Activated T-cell treated with anti-CD3 and anti-CD28 coated beads, Interleukin-2, amount 50 U/mL, for 72 hours (primary cell): Measurements from ENCODE around the gene ACP4. TPM values are rescaled to one million over a fixed set of nuclear protein-coding genes. Genes with fewer than 3 reads are reported as not detected.
"Not testable (repeated sequence)": the region's sequence is repeated elsewhere in the genome, so short reads cannot be mapped to it uniquely, and the experiment has no call there.

Experiments used
- ATAC-seq, 2 donors: fragments of 150-1000 bp; cut with Tn5 transposase; replicated peaks in 1 of 2; 2 replicates each; pipeline ENCODE4 v1.10.0; 2021; ENCODE audit warnings: moderate library complexity in 2 of 2, mild to moderate bottlenecking in 1 of 2
- DNase-seq, 2 donors: peaks; one replicate each; pipeline ENCODE4 v3.0.0; 2021 to 2022; ENCODE audit warnings: mixed read lengths in 1 of 2
- H3K27ac Mint-ChIP-seq: one replicate; pipeline ENCODE4 v1.8.0; 2022; ENCODE audit warnings: mild to moderate bottlenecking, moderate library complexity, mixed read lengths
- H3K27me3 Mint-ChIP-seq: one replicate; pipeline ENCODE4 v1.8.0; 2022; ENCODE audit warnings: low read depth, mixed read lengths
- H3K36me3 Mint-ChIP-seq, 2 donors: one replicate each; pipeline ENCODE4 v1.8.0; 2022; ENCODE audit warnings: mixed read lengths in 2 of 2, mild to moderate bottlenecking in 1 of 2; ENCODE audit not compliant: insufficient read depth in 2 of 2
- H3K4me1 Mint-ChIP-seq: one replicate; pipeline ENCODE4 v1.8.0; 2022; ENCODE audit warnings: low read depth, mixed read lengths
- H3K4me3 Mint-ChIP-seq, 2 donors: one replicate each; pipeline ENCODE4 v1.8.0; 2022; ENCODE audit warnings: mild to moderate bottlenecking in 2 of 2, mixed read lengths in 2 of 2, moderate library complexity in 2 of 2
- H3K9me3 Mint-ChIP-seq, 2 donors: one replicate each; pipeline ENCODE4 v1.8.0; 2022; ENCODE audit warnings: mixed read lengths in 2 of 2
- total RNA-seq, 2 donors: library from RNA; stranded (reverse); gene quantifications; one replicate each; pipeline ENCODE4 v1.2.3, GENCODE V29; 2022

ACP4 gene
- total RNA-seq, 2 donors from 2014 or later, result not detected

DNA sequence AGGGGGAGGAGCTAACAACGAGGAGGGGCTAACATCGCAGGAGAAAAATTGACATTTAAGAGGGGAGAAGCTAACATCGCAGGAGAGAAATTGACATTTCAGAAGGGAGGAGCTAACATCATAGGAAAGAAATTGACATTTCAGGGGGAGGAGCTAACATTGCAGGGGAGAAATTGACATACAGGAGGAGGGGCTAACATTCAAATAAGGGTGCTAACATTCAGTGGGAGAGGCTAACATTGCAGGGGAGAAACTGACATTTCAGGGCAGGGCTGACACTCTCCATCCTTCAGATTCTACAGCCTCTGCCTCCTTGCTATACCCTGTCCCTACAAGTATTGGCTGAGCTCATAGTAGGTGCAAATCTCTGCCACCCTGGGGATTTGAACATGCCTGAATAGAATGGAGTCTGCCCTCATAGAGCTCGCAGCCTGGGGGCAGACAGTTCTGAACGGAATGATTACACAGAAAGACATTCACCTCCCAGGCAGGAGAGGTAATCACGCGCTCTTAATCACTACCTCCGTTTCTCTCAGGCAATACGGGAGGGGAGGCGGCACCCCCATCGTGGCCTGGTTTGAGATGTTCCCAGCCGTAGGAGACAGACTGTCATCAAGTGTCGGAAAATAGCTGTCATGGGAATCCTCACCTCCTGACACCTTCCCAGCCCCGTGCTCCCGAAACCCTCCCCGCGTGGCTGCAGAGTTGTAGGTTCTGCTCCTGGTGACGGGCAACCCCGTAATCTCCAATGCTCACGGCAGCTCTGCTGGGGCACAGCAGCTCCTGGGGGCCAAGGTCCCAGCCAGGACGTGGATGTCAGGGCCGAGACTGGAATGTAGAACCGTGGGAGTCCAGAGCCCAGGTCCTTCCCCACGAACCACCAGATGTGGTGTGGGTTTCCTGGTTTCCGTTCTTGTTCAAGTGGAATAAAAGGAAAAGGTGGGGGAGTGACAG is 10.4 kb upstream of the ACP4 start:
- H3K27ac Mint-ChIP-seq, result no peak overlapping the region
- no peak overlapping the region for H3K4me3 Mint-ChIP-seq
- ATAC-seq (no peak), DNase-seq (no peak)
- no peaks in the 10 kb centered on the region for H3K9me3 Mint-ChIP-seq
- peaks cover 7% of the 10 kb centered on the region for H3K4me1 Mint-ChIP-seq
- H3K36me3 Mint-ChIP-seq, result peaks cover 0 to 1% of the 10 kb centered on the region in 2 donors
- peaks cover 73% of the 10 kb centered on the region for H3K27me3 Mint-ChIP-seq

- Mint-ChIP-seq H3K9me3 (no peaks in the 10 kb centered on the region), H3K27ac (no peak overlapping the region), H3K4me1 (peaks cover 7% of the 10 kb centered on the region), H3K4me3 (no peak overlapping the region), H3K36me3 (peaks cover 0 to 1% of the 10 kb centered on the region in 2 donors), H3K27me3 (peaks cover 66% of the 10 kb centered on the region)
- ATAC-seq (no peak), DNase-seq (no peak)
These were observed 9.3 kb upstream of the ACP4 start for GRCh38 chr19:50780753-50781435.

DNA sequence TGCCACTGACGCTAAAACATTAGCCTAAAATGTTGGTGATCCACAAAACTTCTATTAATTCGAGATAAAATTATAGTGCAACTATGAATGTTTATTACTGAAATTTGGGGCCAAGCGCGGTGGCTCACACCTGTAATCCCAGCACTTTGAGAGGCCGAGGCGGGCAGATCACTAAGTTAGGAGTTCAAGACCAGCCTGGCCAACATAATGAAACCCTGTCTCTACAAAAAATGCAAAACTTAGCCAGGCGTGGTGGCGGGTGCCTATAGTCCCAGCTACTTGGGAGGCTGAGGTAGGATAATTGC is 6.4 kb upstream of the ACP4 start:
- H3K4me1 Mint-ChIP-seq, H3K27ac Mint-ChIP-seq, ATAC-seq, H3K36me3 Mint-ChIP-seq, H3K9me3 Mint-ChIP-seq, DNase-seq, H3K4me3 Mint-ChIP-seq: not testable (repeated sequence)
- peaks cover 46% of the 10 kb centered on the region for H3K27me3 Mint-ChIP-seq

GRCh38 chr19:50784710-50785109 is 5.5 kb upstream of the ACP4 start:
- H3K9me3 Mint-ChIP-seq, result no peaks in the 10 kb centered on the region
- H3K36me3 Mint-ChIP-seq, result no peaks in the 10 kb centered on the region
- no peak for DNase-seq
- H3K27ac Mint-ChIP-seq, result peak overlapping the region; percentile 32
- H3K27me3 Mint-ChIP-seq, result peaks cover 37% of the 10 kb centered on the region
- no peaks in the 10 kb centered on the region for H3K4me1 Mint-ChIP-seq
- H3K4me3 Mint-ChIP-seq, result no peak overlapping the region
- no peak for ATAC-seq

DNA sequence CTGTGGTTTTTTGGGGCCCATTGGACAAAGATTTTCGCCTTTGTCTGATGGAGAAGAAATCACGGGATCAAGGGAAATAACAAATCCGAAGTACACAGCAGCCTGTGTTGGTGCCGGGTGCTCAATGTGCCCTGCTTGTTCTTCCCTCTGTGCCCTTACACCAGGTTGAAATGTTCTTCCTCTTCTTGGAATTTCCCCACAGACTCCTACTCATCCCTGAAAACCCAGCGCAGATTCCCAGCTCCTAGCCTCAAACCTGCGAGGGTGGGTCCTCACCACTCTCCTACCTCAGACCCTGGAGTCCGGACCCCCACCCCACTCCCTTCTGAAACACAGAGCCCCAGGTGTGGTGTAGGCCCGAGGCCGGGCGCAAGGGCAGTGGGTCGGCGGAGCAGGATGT is 4.9 kb upstream of the ACP4 start:
- ATAC-seq (peak in 1 of 2 donors; percentile 11), DNase-seq (no peak)
- Mint-ChIP-seq H3K27ac (no peak overlapping the region), H3K4me3 (no peak overlapping the region), H3K9me3 (no peaks in the 10 kb centered on the region), H3K4me1 (no peaks in the 10 kb centered on the region), H3K36me3 (no peaks in the 10 kb centered on the region), H3K27me3 (peaks cover 32% of the 10 kb centered on the region)

DNA sequence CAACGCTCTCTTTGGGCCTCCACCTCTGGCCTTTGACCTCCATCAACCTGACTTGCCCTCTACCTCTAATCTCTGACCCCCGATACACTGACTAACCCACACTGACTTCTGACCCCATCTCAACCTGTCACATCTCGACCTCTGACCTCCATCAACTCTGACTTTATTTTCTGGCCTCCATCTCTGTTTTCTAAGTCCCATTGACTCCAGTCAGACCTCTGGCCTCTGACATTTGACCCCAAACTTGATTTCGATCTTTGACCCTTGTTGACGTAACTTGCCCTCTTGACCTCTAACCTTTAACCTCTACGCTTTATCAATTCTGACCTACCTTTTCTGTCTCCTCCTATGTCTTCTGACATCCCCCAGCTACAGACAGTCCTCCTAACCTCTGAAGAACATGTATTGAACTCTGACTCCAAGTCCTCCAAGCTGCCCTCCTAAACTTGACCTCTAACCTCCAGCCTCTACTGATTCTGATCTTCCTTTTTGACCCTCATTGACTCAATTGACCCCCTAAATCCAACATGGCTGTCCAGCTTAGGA is 780 bp downstream of the ACP4 start:
- peak overlapping the region; percentile 35 for H3K27ac Mint-ChIP-seq
- no peaks in the 10 kb centered on the region for H3K9me3 Mint-ChIP-seq

GRCh38 chr19:50791594-50792271 is 1.5 kb downstream of the ACP4 start:
- H3K9me3 Mint-ChIP-seq, result no peaks in the 10 kb centered on the region
- DNase-seq (no peak), ATAC-seq (no peak)
- no peak overlapping the region for H3K27ac Mint-ChIP-seq
- no peak overlapping the region for H3K4me3 Mint-ChIP-seq
- no peaks in the 10 kb centered on the region for H3K27me3 Mint-ChIP-seq
- no peaks in the 10 kb centered on the region for H3K36me3 Mint-ChIP-seq
- H3K4me1 Mint-ChIP-seq, result no peaks in the 10 kb centered on the region

More for the DNA sequence above, 780 bp downstream of the ACP4 start:
- ATAC-seq (no peak), DNase-seq (no peak)
- Mint-ChIP-seq H3K4me1 (no peaks in the 10 kb centered on the region), H3K4me3 (no peak overlapping the region), H3K36me3 (no peaks in the 10 kb centered on the region), H3K27me3 (no peaks in the 10 kb centered on the region)

GRCh38 chr19:50792272-50793250 is 2.3 kb downstream of the ACP4 start:
- DNase-seq, result no peak
- peaks cover 0 to 2% of the 10 kb centered on the region in 2 donors for H3K36me3 Mint-ChIP-seq
- H3K27ac Mint-ChIP-seq, result no peak overlapping the region
- H3K4me3 Mint-ChIP-seq, result no peak overlapping the region
- no peak for ATAC-seq
- H3K4me1 Mint-ChIP-seq, result no peaks in the 10 kb centered on the region
- no peaks in the 10 kb centered on the region for H3K9me3 Mint-ChIP-seq
- H3K27me3 Mint-ChIP-seq, result no peaks in the 10 kb centered on the region

DNA sequence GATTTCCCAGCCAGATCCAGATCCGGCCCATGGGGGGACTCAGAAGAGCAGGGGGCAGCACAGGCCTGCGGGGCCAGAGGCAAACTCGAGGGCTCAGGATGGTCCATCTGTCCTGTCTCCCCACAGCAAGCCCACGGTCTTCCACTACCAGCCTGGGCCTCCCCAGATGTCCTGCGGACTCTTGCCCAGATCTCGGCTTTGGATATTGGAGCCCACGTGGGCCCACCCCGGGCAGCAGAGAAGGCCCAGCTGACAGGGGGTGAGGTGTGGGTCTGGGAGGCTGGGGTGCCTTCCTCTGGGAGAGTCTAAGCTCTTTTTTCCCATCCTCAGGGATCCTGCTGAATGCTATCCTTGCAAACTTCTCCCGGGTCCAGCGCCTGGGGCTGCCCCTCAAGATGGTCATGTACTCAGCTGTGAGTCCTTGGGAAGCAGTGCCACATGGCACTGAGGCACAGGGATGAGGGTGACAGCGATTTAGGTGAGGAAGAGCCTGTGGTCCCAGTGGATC is 3.4 kb downstream of the ACP4 start:
- peaks cover 5 to 8% of the 10 kb centered on the region in 2 donors for H3K36me3 Mint-ChIP-seq
- no peaks in the 10 kb centered on the region for H3K27me3 Mint-ChIP-seq
- H3K9me3 Mint-ChIP-seq, result no peaks in the 10 kb centered on the region
- DNase-seq (no peak), ATAC-seq (no peak)
- H3K27ac Mint-ChIP-seq, result no peak overlapping the region
- H3K4me3 Mint-ChIP-seq, result no peak overlapping the region
- H3K4me1 Mint-ChIP-seq, result no peaks in the 10 kb centered on the region

DNA sequence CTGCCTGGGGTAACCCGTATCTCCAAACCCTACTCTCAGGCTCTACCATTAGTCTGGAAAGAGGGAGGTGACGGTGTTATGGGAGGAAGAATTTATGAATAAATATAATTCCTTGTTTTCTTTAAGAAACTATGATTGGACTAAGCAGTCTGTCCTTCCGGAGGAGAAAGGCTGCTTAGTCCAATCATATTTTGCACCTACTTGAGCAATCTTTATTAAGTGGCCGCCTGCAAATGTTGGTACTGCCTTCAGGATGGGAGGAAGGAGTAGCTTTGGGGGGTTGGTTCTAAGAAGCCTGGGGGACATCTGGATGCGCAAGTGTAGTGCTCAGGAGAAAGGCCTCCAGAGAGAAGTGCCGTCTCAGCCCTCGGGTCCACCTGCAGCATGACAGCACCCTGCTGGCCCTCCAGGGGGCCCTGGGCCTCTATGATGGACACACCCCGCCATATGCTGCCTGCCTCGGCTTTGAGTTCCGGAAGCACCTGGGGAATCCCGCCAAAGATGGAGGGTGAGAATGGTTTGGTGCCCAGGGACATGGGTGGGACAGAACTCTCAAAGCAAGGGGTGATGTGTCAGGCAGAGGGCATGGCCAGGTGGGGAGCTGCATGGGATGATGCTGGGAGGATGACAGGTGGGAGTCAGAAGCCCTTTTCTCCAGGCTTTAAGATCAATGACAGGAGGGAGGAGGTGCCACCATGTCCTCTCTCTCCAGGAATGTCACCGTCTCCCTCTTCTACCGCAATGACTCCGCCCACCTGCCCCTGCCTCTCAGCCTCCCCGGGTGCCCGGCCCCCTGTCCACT is 4.1 kb downstream of the ACP4 start:
- Mint-ChIP-seq H3K9me3 (no peaks in the 10 kb centered on the region), H3K36me3 (peaks cover 5 to 8% of the 10 kb centered on the region in 2 donors), H3K27me3 (no peaks in the 10 kb centered on the region), H3K4me3 (peak overlapping the region in 1 of 2 donors; percentile 16), H3K27ac (peak overlapping the region; percentile 61), H3K4me1 (no peaks in the 10 kb centered on the region)
- ATAC-seq, result peak; percentile 8 to 32
- peak; percentile 40 to 45 for DNase-seq

- Mint-ChIP-seq H3K4me1 (no peaks in the 10 kb centered on the region), H3K4me3 (no peak overlapping the region), H3K27me3 (no peaks in the 10 kb centered on the region), H3K9me3 (no peaks in the 10 kb centered on the region), H3K27ac (no peak overlapping the region), H3K36me3 (peaks cover 5 to 10% of the 10 kb centered on the region in 2 donors)
- peak; percentile 2 to 10 for ATAC-seq
- DNase-seq, result no peak
These were observed 4.9 kb downstream of the ACP4 start for GRCh38 chr19:50794876-50795663.
